ENCODE results near the gene FMN2. TPM values are rescaled to one million over a fixed set of nuclear protein-coding genes. Genes with fewer than 3 reads are reported as not detected.

The FMN2 gene
- total RNA-seq, 3 donors from 2014 or later (not counting 1 experiment from before 2014, with no cell fraction given), result not detected

- Histone ChIP-seq H3K9me3 (ENCODE audit: control insufficient read depth, insufficient read depth, low read length) (no peaks in the 10 kb centered on the region), H3K4me3 (ENCODE audit: low read length) (no peak overlapping the region), H3K27ac (ENCODE audit: low read length) (no peak overlapping the region), H3K27me3 (ENCODE audit: control insufficient read depth, insufficient read depth, low read length) (no peaks in the 10 kb centered on the region), H3K4me1 (ENCODE audit: control insufficient read depth, insufficient read depth, low read length) (no peaks in the 10 kb centered on the region), H3K36me3 (ENCODE audit: control insufficient read depth, insufficient read depth, low read length) (no peaks in the 10 kb centered on the region)
- Mint-ChIP-seq H3K27me3 (ENCODE audit: low read depth in 2 of 2) (no peaks in the 10 kb centered on the region), H3K36me3 (no peaks in the 10 kb centered on the region), H3K9me3 (peaks cover 10 to 15% of the 10 kb centered on the region in 2 donors), H3K27ac (no peak overlapping the region), H3K4me1 (no peaks in the 10 kb centered on the region), H3K4me3 (no peak overlapping the region)
- DNase-seq, result no peak
- TF ChIP-seq, protein P1, sequence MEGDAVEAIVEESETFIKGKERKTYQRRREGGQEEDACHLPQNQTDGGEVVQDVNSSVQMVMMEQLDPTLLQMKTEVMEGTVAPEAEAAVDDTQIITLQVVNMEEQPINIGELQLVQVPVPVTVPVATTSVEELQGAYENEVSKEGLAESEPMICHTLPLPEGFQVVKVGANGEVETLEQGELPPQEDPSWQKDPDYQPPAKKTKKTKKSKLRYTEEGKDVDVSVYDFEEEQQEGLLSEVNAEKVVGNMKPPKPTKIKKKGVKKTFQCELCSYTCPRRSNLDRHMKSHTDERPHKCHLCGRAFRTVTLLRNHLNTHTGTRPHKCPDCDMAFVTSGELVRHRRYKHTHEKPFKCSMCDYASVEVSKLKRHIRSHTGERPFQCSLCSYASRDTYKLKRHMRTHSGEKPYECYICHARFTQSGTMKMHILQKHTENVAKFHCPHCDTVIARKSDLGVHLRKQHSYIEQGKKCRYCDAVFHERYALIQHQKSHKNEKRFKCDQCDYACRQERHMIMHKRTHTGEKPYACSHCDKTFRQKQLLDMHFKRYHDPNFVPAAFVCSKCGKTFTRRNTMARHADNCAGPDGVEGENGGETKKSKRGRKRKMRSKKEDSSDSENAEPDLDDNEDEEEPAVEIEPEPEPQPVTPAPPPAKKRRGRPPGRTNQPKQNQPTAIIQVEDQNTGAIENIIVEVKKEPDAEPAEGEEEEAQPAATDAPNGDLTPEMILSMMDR (IDR thresholded peaks at IDR 0.05), result no peak
- intact Hi-C loops (cut with micrococcal nuclease), result no loop called here
- WGBS (ENCODE audit: insufficient coverage), result 72% methylated on average over 6 of the region's 6 CpGs
- ATAC-seq, result no peak
These were observed 186.4 kb downstream of the FMN2 start for GRCh38 chr1:240278082-240278481.

DNA sequence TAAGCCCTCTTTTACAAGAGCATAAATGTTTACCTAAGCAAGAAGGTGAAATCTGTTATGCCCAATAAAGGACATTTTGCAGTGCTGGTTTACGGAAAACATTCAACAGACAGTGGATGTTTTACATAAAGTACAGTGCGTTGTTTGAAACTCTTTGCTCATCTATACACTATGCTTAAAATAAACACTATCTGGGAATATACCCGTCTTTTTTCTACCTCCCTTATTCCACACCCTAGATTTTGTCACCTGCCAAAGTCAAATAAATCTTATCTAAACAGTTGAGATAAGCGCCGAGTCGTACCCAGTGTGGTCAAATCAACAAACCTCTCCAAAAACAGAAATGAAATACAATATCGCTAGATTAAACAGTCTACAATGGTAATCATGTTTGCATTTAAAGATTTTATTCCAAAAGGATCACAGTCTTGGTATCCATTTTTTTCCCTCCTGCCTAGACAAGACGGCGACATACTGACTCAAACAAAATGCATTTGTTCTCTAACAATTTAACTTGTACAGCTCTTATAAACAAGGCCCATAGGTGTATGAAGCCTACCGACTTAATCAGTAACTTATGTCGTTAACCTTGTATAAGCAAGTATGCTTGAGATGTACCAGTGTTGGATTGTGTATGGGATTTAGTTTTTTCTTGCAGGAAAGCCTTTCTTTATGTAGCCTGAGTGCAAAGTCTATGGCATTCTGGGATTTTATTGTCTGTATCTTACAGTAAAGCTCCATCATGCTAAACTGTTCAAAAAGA lies 189.1 kb downstream of the FMN2 start:
- Mint-ChIP-seq H3K4me3 (no peak overlapping the region), H3K4me1 (no peaks in the 10 kb centered on the region), H3K27ac (no peak overlapping the region), H3K9me3 (peaks cover 5 to 11% of the 10 kb centered on the region in 2 donors), H3K36me3 (no peaks in the 10 kb centered on the region), H3K27me3 (ENCODE audit: low read depth in 2 of 2) (no peaks in the 10 kb centered on the region)
- H3K4me1 ChIP-seq (ENCODE audit: control insufficient read depth, insufficient read depth, low read length), result no peaks in the 10 kb centered on the region
- intact Hi-C loops (cut with micrococcal nuclease), result no loop called here
- no peak overlapping the region for H3K4me3 ChIP-seq (ENCODE audit: low read length)
- H3K27ac ChIP-seq (ENCODE audit: low read length), result no peak overlapping the region
- no peaks in the 10 kb centered on the region for H3K36me3 ChIP-seq (ENCODE audit: control insufficient read depth, insufficient read depth, low read length)
- 85% methylated on average over 11 of the region's 11 CpGs for WGBS (ENCODE audit: insufficient coverage)
- TF ChIP-seq, protein P1 (IDR thresholded peaks at IDR 0.05), result no peak
- no peaks in the 10 kb centered on the region for H3K27me3 ChIP-seq (ENCODE audit: control insufficient read depth, insufficient read depth, low read length)
- H3K9me3 ChIP-seq (ENCODE audit: control insufficient read depth, insufficient read depth, low read length), result no peaks in the 10 kb centered on the region
- DNase-seq (no peak), ATAC-seq (no peak)

- no peaks in the 10 kb centered on the region for H3K27me3 ChIP-seq (ENCODE audit: control insufficient read depth, insufficient read depth, low read length)
- no peaks in the 10 kb centered on the region for H3K27me3 Mint-ChIP-seq (ENCODE audit: low read depth in 2 of 2)
- H3K36me3 ChIP-seq (ENCODE audit: control insufficient read depth, insufficient read depth, low read length), result no peaks in the 10 kb centered on the region
- intact Hi-C loops (cut with micrococcal nuclease), result no loop called here
- no peak overlapping the region for H3K27ac ChIP-seq (ENCODE audit: low read length)
- 90% methylated on average over 7 of the region's 7 CpGs for WGBS (ENCODE audit: insufficient coverage)
- H3K27ac Mint-ChIP-seq, result no peak overlapping the region
- ATAC-seq (no peak), DNase-seq (no peak)
- TF ChIP-seq, protein P1 (IDR thresholded peaks at IDR 0.05), result no peak
- H3K9me3 Mint-ChIP-seq, result peaks cover 5 to 7% of the 10 kb centered on the region in 2 donors
- no peak overlapping the region for H3K4me3 Mint-ChIP-seq
- H3K4me1 ChIP-seq (ENCODE audit: control insufficient read depth, insufficient read depth, low read length), result no peaks in the 10 kb centered on the region
- H3K9me3 ChIP-seq (ENCODE audit: control insufficient read depth, insufficient read depth, low read length), result no peaks in the 10 kb centered on the region
- H3K36me3 Mint-ChIP-seq, result no peaks in the 10 kb centered on the region
- H3K4me1 Mint-ChIP-seq, result no peaks in the 10 kb centered on the region
- H3K4me3 ChIP-seq (ENCODE audit: low read length), result no peak overlapping the region
These were observed 190.6 kb downstream of the FMN2 start for GRCh38 chr1:240282061-240282830.
